HG02884 (cell line): ENCODE data around the gene POP5.

ENCODE experiments used
- ATAC-seq: cut with Tn5 transposase; IDR thresholded peaks from one replicate; pipeline ENCODE4 v1.9.1; 2021; ENCODE audit warnings: mild to moderate bottlenecking, moderate library complexity; ENCODE audit not compliant: unreplicated experiment

POP5 gene

DNA sequence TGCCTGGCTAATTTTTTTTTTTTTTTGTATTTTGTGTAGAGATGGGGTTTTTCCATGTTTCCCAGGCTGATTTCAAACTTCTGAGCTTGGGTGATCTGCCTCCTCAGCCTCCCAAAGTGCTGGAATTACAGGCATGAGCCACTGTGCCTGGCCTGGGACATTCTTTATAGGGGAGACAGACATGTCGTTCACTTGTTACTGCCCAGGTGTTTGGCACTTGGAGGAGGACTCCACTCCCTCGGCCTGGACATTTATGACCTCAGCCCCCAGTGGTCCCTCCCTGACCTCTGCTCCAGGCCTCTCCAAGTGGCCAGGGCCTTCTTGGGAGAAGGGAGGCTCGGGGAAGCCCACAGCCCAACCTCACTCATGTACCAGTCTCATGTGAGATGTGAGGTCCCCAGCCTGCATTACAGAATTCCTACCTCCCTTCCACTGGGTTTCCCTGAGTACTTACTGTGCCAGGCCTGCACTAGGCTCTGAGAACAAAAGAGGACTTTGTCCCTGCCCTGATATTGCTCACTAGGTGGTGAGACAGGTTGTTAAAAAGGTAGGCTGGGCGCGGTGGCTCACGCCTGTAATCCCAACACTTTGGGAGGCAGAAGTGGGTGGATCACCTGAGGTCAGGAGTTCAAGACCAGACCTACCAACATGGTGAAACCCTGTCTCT, 9.7 kb upstream of the POP5 start:
- no peak for ATAC-seq

DNA sequence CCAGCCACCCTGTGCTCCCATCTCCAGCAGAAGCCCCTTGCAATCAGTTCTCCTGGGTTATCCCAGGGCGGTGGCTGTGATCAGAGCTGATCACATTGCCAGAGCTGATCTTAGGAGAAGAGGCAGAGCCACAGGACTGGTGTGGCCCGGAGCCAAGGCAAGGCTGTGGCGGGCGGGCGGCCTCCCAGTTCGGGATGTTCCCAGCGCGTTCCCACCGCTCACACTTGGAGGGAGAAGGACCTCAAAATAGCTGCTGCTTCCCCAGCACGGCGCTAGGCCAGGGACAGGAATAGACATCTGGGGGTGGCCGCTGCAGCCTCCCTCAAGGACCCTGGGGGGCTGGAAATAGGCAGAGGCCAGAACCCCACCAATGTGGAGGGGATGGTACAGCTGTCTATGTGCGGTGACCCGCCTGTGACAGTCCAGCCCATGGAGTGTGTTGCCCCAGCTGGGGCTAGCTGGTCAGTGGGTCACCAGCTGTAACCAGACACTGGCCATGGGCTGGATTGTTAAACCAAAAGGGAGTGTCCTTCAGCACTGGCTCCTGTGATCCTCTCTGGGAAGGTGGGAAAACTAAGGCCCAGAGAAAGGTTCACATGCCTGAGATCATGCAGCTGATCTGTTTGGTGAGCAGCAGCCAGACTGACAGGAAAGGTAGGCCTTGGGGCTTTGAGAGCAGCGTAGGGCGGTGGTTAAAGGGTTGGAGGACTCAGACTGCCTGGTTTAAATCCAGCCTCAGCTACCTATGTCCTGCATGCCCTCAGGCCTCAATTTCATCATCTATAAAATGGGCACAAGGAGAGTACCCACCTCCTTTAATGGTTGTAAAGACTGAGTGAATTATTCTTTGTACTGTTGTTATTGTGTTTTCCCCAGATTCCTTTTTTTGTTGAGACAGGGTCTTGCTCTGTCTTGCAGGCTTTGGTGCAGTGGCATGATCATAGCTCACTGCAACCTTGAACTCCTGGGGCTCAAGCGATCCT, 8.0 kb upstream of the POP5 start:
- no peak for ATAC-seq

DNA sequence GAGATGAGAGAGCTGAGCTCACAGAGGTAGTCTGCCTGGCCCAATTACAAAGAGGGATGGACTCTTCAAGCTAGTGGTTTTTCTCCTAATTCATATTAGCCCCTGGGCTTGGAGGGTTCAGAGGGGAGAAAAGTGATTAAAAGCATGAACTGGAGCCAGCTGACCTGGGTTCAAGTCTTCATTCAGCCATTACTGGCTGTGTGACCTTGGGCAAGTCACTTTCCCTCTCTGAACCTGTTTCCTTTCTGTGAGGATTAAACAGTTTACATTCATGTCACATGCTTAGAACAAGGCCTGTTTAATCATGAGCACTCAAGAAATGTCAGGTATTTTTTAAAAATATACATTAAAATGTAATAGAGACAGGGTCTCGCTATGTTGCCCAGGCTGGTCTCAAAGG, 7.2 kb upstream of the POP5 start:
- ATAC-seq: no peak

DNA sequence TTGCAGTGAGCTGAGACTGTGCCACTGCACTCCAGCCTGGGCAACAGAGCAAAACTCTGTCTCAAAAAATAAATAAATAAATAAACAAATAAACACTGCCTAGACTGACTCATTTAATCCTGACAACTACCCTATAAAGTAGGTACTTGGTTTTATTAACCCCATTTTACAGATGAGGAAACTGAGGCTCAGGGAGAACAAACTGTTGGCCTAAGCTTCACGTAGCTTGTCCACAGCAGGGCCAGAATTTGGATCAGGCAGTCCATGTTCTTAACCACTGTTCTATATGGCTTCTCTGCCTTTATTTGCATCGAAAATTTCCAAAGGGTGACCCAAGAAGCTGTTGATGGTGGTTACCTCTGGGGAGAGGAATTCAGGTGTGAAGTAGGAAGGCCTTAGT, 5.7 kb upstream of the POP5 start:
- ATAC-seq: no peak

- no peak for ATAC-seq
Observed at GRCh38 chr12:120586206-120586605, 5.0 kb upstream of the POP5 start.

- no peak for ATAC-seq
Observed at GRCh38 chr12:120584343-120585149, 3.3 kb upstream of the POP5 start.

DNA sequence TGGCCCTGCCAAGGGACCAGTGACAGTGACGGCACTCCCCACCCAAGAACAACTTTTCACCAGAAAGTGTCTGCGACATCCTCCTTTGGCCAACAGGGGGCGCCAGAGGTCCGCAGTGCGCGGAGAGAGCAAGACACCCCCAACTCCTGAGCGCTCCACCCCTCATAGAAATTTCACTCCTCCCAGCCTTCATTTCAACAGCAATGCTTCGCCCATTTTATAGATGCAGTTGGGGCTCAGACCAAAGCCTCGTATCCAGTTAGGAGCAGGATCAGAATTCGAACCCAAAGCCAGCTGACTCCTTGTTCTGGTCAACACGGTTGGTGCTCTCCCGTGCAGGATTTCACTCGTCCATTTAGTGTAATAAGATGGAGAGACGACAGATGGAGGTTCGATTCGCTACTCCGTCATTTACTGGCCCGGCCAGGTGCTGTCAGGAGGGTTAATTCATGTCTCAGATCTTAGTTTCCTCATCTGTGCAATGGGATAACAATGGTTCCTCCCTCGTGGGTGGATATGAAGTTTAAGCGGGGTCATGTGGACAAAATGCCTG, 2.4 kb upstream of the POP5 start:
- ATAC-seq: no peak

DNA sequence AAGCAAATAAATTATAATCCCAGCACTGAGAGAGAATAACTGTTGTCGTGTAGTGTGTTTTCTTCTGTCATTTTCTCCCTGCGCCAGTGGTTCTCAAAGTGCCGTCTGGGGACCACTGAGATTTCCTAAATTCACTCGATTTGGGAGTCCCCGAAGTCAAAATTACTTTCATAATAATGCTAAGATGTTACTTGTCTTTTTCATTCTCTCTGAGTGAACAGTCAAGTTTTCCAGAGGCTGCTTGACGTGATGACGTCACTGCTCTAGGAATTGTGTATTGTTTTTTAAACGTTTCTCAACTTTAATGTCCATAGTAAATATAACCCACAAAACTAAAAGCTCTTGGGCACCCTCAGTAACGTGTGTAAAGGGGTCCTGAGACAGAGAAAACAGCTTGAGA, 796 bp upstream of the POP5 start:
- no peak for ATAC-seq

GRCh38 chr12:120579179-120579578, 2.0 kb downstream of the POP5 start:
- ATAC-seq: no peak

- no peak for ATAC-seq
Observed at GRCh38 chr12:120574106-120574505, 7.1 kb downstream of the POP5 start.

DNA sequence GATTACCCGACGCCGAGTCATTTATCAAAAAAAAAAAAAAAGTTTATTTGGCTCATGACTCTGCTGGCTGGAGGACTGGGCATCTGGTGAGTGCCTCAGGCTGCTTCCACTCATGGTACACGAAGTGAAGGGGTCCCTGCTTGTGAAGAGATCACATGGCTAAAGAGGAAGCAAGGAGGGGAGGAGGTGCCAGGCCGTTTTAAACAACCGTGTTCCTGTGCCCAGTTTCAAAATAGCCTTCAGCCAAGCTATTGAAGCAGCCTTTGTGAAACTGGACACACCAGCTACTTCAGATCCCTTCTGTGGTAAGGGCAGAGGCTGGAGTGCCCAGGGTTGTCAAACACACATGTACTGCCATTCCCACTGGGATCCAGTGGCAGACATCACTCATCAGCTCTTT, 7.6 kb downstream of the POP5 start:
- ATAC-seq: no peak

GRCh38 chr12:120571299-120571698, 9.9 kb downstream of the POP5 start:
- no peak for ATAC-seq

GRCh38 chr12:120563495-120563894, 17.7 kb downstream of the POP5 start:
- ATAC-seq: no peak

DNA sequence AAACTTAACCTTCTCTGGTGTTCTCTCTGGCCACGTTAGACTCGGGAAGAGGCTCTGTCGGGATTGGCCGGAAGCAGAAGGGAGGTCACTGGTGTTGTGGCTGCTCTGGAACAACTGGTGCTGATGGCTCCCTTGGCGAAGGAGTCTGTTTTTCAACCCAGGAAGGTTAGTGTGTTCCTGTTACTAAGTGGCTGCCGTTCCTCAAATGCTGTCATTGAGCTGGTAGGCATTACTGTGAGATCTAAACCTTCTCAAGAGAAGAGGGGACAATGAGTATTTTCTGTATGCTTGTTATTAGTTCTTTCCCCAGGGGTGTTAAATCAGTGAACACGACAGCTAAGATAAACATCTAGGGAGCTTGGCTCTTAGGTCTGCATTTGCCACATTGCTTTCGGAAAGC, 18.3 kb downstream of the POP5 start:
- no peak for ATAC-seq

GRCh38 chr12:120557589-120557988, 23.6 kb downstream of the POP5 start:
- ATAC-seq: no peak

- ATAC-seq: no peak
Observed at GRCh38 chr12:120554678-120555077, 26.5 kb downstream of the POP5 start.

DNA sequence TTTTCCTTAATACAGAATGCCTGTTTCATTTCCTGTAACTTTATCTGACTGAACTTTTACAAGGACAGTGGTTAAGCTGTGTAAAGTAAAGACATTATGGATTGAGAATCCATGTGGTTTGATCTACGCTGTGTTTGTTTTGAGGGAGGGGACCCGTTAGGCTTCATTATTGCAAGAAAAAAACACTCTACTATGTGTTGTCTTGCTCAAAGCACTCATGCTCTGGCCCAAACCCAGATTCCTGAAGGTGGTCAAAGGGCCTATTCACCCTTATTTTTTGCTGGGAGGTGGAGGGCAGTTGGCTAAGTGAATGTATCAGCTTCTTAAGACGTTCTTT, 35.2 kb downstream of the POP5 start:
- ATAC-seq: no peak

DNA sequence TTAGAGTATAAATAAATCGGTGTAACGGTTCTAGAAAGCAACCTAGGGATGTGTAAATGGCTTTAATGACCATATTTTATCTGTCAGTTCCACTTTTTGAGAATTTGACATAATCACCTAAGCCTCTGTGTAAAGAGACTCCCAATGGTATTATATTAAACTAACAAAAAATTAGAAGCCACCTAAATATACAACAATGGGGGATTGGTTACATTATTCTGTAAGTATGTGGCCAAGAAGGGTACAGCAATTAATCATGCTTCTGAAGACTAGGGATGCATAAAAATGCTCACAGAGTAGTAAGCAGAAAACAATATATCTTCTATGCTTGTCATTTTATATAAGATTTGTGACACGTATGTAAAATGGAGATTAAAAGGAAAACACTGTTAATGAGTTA, 36.5 kb downstream of the POP5 start:
- no peak for ATAC-seq

DNA sequence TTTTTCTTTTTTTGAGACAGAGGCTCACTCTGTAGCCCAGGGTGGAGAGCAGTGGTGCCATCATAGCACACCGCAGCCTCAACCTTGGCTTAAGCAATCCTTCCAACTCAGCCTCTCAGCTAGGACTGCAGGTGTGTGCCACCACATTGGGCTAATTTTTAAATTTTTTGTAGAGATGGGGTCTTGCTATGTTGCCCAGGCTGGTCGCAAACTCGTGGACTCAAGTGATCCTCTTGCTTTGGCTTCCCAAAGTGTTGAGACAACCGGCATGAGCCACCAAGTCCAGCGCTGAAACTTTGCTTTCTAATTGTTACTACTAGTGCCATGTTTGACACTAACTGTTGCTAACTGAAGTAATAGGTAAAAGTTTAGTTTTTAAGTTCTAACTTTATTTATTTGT, 39.0 kb downstream of the POP5 start:
- no peak for ATAC-seq

DNA sequence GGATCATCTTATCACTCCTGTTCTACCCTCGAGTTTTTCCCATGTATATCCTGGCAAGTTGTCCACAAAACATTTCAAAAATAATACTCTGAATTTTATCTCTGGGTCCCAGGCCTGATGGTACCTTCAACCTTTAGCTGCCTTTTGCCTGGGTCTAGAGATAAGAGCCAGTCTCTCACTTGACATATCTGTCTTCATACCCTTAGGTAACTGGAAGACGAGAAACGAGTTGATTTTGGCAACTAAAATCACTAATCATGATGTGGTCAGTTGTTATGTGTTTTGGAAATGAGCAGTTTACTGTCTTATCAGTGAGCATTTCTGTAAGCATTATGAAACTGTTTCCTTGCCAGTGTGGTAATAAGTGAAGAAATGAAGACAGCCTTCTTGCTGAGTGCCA, 40.8 kb downstream of the POP5 start:
- no peak for ATAC-seq

DNA sequence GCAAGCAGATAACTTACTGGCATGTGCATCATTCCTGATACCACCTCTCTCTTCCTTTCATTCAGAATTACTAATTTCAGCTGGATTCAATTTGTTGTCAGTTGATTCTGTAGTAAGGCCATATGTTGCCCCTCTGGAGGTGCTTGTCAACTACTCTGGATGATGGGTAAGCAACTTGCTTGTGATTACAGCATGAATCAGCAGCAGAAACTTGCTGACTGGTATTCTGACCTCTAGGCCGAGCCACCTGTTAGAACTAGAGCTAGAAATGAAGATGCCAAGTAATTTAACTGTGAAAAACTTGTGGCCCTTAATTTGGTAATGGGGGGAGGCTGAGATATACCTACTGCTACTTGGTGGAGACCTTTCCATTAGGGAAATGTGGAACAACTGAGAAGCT, 41.9 kb downstream of the POP5 start:
- ATAC-seq: no peak
